GM19324 (cell line): ENCODE measurements around the gene SORCS1.

Source experiments
- ATAC-seq: cut with Tn5 transposase; IDR thresholded peaks from one replicate; pipeline ENCODE4 v1.9.1; 2021; ENCODE audit warnings: mild to moderate bottlenecking, moderate library complexity; ENCODE audit not compliant: unreplicated experiment, low FRiP score

The SORCS1 gene

DNA sequence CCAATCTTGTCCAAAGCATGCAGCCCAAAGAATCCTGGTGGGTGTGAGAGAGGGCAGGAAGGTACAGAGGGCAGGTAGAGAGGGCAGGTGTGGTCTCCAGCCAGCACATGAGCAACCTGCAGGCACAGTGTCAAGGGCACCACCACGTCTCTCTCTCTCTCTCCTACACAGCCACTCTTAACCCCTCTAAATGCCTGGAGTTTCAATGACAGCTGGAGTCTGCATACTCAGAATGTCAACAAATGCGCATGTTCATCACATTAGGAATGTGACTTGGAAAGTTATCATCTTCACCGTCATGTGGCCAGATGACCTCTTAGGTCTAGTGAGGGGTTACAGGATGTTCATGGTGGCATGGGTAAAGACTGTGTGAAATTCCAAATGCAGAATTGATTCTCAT is 456.8 kb downstream of the SORCS1 start:
- ATAC-seq: no peak

DNA sequence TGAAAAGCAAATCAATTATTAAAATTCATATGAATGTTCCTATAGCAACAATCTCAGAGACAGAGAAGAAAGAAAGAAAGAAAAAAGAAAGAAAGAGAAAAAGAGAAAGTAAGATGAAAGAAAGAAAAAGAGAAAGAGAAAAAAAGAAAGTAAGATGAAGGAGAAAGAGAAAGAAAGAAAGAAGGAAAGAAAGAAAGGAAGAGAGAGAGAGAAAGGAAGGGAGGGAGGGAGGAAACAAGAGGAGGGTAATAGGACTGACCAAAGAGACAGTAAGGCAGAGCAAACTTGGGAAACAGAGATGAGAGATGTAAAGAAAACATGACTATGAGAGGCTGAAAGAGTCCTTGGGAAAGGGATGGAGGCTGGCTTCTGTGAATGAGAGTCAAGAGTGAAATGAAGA is 458.4 kb downstream of the SORCS1 start:
- ATAC-seq: no peak

DNA sequence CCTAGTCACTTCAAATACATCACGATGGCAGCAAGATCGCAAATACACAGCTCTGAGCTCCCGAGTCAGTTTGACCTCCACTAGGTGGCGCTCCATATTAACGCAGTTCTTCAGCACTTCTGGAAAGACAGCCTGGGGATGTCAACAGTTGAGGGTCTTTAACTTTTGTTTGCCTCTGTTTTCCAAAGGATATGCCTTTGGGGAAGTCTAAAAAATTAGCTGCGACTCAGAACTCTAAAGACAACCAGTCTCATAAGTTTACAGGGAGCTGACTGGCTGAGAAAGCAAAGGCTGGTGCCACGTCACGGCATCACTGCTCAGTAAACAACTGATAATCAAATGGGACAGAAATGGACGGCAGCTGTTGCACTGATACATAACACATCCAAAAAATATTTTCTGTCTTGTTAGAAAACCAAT is 458.8 kb downstream of the SORCS1 start:
- peak; percentile 60 for ATAC-seq

- no peak for ATAC-seq
These were observed 468.3 kb downstream of the SORCS1 start for GRCh38 chr10:106696239-106696638.

DNA sequence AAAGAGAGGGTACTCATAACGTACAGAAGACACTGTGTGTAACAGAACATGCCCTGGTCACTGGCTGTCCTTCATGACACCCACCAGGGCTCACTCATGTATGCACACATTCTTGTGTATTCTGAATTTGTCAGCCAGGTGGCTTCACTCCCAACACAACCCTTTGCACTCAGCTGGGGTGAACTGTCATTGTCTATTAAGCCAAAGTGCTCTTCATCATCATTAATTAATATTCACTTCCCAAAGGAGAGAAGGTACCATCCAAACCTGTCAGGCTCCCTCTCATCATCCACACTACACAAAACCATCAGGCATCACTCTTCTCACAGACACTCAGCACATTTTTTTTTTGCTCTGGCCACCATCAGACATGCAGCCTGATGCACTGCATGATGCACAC is 469.8 kb downstream of the SORCS1 start:
- no peak for ATAC-seq

DNA sequence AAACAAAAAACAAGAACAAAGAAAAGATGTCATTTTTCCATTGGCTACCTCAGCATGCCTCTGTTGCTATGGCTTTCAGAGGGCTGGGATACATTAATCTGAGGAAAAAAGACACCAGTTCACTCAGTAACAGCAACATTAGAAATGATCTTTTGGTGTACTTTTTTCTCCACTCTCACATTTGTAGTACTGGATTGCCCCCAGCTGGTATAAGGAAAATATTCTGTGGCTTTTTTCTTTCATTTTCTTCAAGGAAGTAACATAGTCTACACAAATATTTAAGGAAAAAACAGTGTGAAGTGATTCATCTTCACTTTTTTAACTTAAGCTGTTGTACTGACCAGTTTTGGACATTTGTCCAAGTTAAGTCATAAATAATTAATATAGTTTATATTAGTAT is 482.3 kb downstream of the SORCS1 start:
- no peak for ATAC-seq

DNA sequence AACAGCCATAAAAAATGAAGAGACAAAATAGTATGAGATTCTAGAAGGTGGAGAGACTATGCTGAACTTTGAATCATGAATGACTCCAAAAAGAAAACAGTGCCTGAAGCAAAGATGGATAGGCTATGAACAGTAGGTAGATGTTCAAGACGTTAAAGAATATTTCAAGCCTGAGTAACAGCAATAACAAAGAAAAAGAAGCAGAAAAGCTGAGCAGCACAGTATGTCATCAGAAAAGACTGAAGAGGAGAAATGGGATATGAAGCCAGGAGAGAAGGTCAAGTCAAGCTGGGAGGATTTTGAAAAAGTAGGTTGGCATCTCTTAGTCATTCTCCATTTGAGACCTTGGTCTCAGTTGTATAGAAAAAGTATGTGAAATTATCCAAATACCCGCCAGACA is 484.4 kb downstream of the SORCS1 start:
- no peak for ATAC-seq

- no peak for ATAC-seq
These were observed 485.2 kb downstream of the SORCS1 start for GRCh38 chr10:106679314-106679713.

- no peak for ATAC-seq
These were observed 491.9 kb downstream of the SORCS1 start for GRCh38 chr10:106672517-106673175.

DNA sequence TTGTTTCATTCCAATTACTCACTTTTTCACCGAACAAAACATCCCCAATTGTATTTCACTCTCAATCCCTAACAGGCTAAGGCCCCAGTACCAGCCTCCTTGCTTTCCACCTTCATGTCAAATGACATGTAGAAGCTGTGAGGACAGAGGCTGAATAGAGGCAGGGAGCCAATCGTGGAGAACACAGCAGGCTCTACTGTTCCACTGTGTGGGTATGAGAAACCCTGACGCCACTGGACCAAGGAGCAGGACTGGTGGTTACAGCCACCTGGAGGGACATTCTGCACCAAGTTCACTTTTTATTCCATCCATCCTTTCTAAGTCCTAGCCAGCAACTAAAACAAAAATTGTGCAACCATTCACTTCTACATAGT is 502.8 kb downstream of the SORCS1 start:
- no peak for ATAC-seq

DNA sequence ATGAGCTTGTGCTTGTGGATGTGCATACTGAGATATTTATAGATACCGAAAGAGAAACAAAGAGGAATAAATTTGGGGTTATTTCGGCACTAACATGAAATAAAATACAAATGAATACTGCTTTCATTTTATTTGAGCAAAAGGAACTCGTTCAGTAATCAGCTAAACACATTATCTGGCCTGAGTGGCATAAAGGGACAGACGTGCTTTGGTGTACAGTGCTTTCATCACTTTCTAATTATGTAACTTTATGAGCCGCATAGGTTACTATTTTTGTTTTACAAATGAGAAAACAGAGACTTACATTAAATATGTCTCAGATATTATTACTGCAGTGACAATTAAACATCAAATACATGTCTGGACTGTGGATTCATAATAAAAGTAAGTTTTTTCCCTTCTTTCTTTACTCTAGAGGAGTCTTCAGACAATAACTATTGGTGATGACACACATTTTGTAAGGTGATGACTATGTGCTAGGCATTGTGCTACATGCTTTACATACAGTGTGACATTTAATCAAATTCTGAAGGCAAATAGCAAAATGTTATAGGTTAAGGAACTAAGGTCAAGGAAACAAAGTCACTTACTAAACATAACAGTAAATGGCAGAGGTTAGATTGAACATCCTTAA is 503.3 kb downstream of the SORCS1 start:
- no peak for ATAC-seq

GRCh38 chr10:106660550-106660949 is 504.0 kb downstream of the SORCS1 start:
- no peak for ATAC-seq

- ATAC-seq: no peak
These were observed 508.9 kb downstream of the SORCS1 start for GRCh38 chr10:106655636-106656035.

GRCh38 chr10:106655165-106655564 is 509.3 kb downstream of the SORCS1 start:
- ATAC-seq: no peak

DNA sequence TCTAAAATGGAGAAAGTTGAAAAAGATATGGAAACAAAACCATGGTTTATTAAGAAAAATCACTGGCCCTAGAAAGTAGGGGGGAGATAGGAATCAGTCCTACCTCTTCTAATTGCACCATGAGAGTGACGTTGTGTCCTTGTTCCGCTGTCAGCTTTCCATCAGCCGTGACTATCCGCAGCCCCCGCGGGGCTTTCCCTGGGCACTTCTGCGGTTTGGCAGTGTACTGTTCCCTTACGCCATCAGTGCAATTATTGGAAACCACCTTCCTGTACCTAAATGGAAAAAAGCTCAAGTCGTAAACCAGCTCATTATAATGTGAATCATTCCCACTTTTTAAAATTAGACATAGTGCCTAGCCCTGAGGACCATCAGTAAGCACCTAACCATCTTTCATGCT is 512.2 kb downstream of the SORCS1 start:
- no peak for ATAC-seq

- no peak for ATAC-seq
These were observed 515.7 kb downstream of the SORCS1 start for GRCh38 chr10:106648534-106649481.

GRCh38 chr10:106643473-106643872 is 521.0 kb downstream of the SORCS1 start:
- ATAC-seq: no peak

DNA sequence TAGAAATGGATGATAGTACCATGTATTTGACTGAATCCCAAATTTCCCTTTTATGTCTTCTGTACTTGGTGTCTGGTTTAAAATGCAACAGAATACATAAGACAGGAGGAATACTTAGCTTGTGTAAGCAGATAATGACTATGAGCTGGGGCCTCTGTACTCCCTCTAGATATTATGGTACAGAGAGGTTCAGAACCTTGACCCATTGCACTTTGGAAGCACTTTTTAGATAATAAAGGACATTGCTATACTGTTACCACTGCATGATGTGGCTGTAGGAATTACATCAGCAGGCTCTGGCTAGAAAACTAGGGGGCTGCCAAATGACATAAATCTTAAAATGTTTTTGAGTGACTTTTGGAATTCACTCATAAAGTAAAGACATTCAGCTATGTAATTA is 526.6 kb downstream of the SORCS1 start:
- no peak for ATAC-seq

DNA sequence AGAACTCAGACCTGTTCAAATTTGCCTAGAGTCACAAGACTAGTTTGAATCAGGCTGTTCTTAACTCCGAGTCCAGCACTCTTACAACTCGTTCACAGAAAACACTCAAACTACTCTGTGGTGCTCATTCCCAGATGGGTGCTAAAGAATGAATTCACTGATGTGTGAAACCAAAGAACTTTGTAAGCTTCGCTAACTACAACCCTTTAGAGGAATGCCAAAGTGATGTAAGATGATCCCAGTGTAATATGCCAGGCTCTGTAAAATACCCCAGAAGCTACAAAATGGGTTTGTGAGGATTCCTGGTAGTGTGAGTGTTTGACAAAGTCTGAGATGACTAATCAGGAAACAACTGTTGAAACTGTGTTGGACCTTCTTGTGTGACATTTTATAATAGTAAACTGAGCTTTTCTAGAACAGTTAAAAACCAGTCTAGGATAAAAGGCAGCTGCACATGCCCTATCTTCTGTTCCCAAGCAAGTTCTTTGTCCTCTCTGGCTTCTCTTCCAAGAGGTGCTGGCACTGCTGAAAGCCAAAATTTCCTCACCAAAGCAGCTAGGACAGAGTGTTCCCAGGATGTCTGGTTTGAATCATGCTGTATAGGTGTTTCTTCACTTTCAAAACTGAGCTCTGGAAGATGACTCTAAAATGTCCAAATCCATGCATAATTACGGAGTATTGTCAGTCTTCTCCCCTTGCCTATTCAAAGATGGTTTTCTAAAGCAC is 527.6 kb downstream of the SORCS1 start:
- no peak for ATAC-seq

DNA sequence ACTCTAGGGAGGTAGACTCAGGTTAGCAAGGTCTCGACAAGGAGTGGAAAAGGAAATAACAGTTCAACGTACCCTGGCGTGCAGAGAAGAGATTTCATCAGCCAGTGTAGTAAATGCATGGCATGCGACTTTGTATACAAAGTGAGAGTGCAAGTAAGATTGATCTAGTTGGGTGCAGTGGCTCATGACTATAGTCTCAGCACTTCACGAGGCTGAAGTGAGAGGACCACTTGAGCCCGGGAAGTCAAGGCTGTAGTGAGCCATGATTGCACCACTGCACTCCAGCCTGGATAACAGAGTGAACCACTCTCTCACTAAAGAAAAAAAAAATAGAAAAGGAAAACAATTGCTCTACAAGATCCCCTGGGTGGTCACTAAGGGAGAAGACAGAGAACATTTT is 528.6 kb downstream of the SORCS1 start:
- no peak for ATAC-seq
